Mesothelial cell of epicardium (in vitro differentiated cells): ENCODE measurements around the gene OXLD1. TPM values are rescaled to one million over a fixed set of nuclear protein-coding genes. Genes with fewer than 3 reads are reported as not detected.

Experiments
- DNase-seq, 2 experiments: peaks; one replicate each; pipeline ENCODE4 v3.0.0; 2021; ENCODE audit warnings: low spot score in 2 of 2; ENCODE audit not compliant: unreplicated experiment in 2 of 2
- H3K27ac Mint-ChIP-seq: 2 replicates; pipeline ENCODE4 v1.8.0; 2021; ENCODE audit warnings: mixed read lengths
- H3K27me3 Mint-ChIP-seq: 2 replicates; pipeline ENCODE4 v1.8.0; 2021; ENCODE audit warnings: low read depth, mixed read lengths
- H3K36me3 Mint-ChIP-seq: 2 replicates; pipeline ENCODE4 v1.8.0; 2021; ENCODE audit warnings: mixed read lengths
- H3K4me1 Mint-ChIP-seq: 2 replicates; pipeline ENCODE4 v1.8.0; 2021; ENCODE audit warnings: mixed read lengths
- H3K4me3 Mint-ChIP-seq: 2 replicates; pipeline ENCODE4 v1.8.0; 2021; ENCODE audit warnings: mild to moderate bottlenecking, moderate library complexity, mixed read lengths
- H3K9me3 Mint-ChIP-seq: 2 replicates; pipeline ENCODE4 v1.8.0; 2021; ENCODE audit warnings: mixed read lengths
- total RNA-seq: library from RNA; stranded (reverse); gene quantifications from 3 replicates; pipeline ENCODE4 v1.2.1, GENCODE V29; 2021
- TF ChIP-seq, protein P1 (sequence below): fragments of 200-600 bp; sonication (generic); IDR thresholded peaks from one replicate; pipeline ENCODE4 v1.5.0; 2021; ENCODE audit warnings: antibody characterized with exemption; ENCODE audit not compliant: unreplicated experiment

The OXLD1 gene
- total RNA-seq, 1 donor from 2014 or later = 23.9 TPM

GRCh38 chr17:81647640-81648012 lies 18.8 kb downstream of the OXLD1 start:
- Mint-ChIP-seq H3K36me3 (no peaks in the 10 kb centered on the region), H3K27me3 (no peaks in the 10 kb centered on the region), H3K27ac (no peak overlapping the region), H3K4me3 (no peak overlapping the region), H3K4me1 (peaks cover 5% of the 10 kb centered on the region), H3K9me3 (no peaks in the 10 kb centered on the region)
- DNase-seq = no peak
- TF ChIP-seq, protein P1, sequence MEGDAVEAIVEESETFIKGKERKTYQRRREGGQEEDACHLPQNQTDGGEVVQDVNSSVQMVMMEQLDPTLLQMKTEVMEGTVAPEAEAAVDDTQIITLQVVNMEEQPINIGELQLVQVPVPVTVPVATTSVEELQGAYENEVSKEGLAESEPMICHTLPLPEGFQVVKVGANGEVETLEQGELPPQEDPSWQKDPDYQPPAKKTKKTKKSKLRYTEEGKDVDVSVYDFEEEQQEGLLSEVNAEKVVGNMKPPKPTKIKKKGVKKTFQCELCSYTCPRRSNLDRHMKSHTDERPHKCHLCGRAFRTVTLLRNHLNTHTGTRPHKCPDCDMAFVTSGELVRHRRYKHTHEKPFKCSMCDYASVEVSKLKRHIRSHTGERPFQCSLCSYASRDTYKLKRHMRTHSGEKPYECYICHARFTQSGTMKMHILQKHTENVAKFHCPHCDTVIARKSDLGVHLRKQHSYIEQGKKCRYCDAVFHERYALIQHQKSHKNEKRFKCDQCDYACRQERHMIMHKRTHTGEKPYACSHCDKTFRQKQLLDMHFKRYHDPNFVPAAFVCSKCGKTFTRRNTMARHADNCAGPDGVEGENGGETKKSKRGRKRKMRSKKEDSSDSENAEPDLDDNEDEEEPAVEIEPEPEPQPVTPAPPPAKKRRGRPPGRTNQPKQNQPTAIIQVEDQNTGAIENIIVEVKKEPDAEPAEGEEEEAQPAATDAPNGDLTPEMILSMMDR = no peak

- no peaks in the 10 kb centered on the region for H3K27me3 Mint-ChIP-seq
- no peaks in the 10 kb centered on the region for H3K9me3 Mint-ChIP-seq
- no peaks in the 10 kb centered on the region for H3K36me3 Mint-ChIP-seq
- no peak overlapping the region for H3K27ac Mint-ChIP-seq
- H3K4me1 Mint-ChIP-seq = peaks cover 5% of the 10 kb centered on the region
- TF ChIP-seq, protein P1 = no peak
- H3K4me3 Mint-ChIP-seq = no peak overlapping the region
- DNase-seq = no peak
Measured at GRCh38 chr17:81646869-81647600, 19.4 kb downstream of the OXLD1 start.

DNA sequence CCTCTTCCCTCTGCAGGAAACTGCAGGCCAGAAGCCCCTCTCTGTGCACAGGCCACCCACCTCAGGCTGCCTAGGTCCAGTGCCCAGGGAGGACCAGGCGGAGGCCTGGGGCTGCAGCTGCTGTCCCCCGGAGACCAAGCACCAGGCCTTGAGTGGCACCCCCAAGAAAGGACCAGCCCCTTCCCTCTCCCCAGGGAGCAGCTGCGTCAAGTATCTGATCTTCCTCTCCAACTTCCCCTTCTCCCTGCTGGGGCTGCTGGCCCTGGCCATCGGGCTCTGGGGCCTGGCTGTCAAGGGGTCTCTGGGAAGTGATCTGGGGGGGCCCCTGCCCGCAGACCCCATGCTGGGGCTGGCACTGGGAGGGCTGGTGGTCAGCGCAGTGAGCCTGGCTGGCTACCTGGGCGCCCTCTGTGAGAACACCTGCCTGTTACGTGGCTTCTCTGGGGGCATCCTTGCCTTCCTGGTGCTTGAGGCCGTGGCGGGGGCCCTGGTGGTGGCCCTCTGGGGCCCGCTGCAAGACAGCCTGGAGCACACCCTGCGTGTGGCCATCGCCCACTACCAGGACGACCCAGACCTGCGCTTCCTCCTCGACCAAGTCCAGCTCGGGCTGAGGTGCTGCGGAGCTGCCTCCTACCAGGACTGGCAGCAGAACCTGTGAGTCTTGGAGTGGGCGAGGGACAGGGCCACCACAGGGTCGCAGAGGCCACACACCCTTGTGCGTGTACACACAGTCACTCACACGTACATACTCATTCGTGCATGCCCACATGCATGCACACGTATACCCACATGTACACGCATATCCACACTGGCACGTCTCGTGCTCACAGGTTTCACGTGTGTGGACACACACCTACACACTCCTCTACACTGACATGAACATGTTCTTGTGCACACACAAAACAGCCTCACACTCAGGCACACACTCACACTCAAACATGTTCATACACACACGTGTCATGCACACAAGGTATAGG lies 21.1 kb downstream of the OXLD1 start:
- Mint-ChIP-seq H3K9me3 (no peaks in the 10 kb centered on the region), H3K27me3 (no peaks in the 10 kb centered on the region), H3K36me3 (peaks cover 2% of the 10 kb centered on the region), H3K4me1 (no peaks in the 10 kb centered on the region), H3K4me3 (no peak overlapping the region), H3K27ac (no peak overlapping the region)
- TF ChIP-seq, protein P1 = no peak
- no peak for DNase-seq

- Mint-ChIP-seq H3K9me3 (no peaks in the 10 kb centered on the region), H3K27ac (no peak overlapping the region), H3K4me1 (no peaks in the 10 kb centered on the region), H3K36me3 (peaks cover 2% of the 10 kb centered on the region), H3K4me3 (no peak overlapping the region), H3K27me3 (no peaks in the 10 kb centered on the region)
- TF ChIP-seq, protein P1 = no peak
- no peak for DNase-seq
Measured at GRCh38 chr17:81644496-81644895, 21.9 kb downstream of the OXLD1 start.

DNA sequence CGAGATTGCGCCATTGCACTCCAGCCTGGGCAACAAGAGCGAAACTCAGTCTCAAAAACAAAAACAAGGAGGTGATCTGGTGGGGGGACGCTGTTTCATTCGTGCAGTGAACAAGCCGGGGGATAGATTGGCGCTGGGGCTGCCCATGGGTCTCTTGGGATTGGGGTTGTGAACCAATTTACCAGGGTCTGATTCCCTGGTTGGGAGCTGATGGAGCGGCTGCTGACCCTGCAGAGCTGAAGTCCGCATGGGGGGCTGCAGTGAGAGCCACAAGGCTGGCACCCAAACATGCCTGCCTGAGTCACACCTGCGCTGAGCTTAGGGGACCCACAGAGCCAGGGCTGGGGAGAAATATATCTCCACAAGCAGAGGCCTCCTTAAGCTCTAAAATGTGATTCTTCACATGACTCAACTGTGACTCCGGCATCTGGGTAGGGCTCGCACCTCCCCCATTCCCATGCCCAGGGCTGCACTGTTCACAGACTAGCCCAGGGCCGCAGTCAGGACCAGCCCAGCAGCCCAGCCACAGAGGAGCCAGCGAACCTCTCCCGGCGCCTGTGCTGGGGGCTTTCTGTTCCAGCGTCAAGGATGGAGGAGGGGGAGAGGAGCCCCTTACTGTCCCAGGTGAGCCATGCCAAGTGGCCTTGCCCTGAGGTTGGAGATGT lies 24.4 kb downstream of the OXLD1 start:
- TF ChIP-seq, protein P1 = no peak
- no peaks in the 10 kb centered on the region for H3K9me3 Mint-ChIP-seq
- no peak for DNase-seq

More for the DNA sequence above, 24.4 kb downstream of the OXLD1 start:
- Mint-ChIP-seq H3K27ac (no peak overlapping the region), H3K4me1 (peaks cover 7% of the 10 kb centered on the region), H3K4me3 (no peak overlapping the region), H3K36me3 (peaks cover 2% of the 10 kb centered on the region), H3K27me3 (no peaks in the 10 kb centered on the region)
